ENCODE results near the gene THBD. TPM values are rescaled to one million over a fixed set of nuclear protein-coding genes. Genes with fewer than 3 reads are reported as not detected.

THBD gene
- total and polyA plus RNA-seq, 2 of the 4 experiments (the other 2 are of a cell fraction): 0.07 TPM; not detected in 1

DNA sequence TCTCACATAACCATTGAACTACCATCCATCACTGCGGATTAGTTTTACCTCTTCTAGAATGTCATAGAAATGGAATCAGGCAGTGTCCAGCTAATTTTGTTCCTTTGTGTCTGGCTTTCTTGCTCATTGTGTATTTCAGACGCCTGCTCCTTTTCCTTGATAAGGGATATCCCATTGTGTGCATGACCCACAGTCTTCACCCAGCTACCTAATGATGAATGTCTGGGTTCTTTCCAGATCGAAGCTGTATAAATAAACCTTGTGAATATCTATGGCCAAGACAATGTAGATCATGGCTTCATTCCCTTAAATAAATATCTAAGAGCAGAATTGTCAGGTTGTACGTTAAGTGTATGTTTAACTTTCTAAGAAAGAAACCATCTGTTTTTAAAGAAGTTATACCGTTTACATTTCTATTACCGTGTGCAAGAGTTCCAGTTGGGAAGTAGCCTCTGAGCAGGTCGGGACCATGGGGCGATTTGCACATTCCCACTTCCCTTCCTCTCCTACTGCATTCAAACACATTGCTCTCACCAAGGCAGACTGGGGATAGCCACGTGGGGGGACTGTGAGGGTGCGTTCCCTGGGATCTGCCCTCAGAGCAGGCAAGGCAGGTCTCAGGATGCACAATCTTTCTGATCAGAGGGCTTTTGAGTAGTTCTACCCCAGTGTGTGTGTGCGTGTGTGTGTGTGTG lies 23.6 kb upstream of the THBD start:
- no peak overlapping the region for H3K4me3 ChIP-seq (ENCODE audit: insufficient read depth, low read depth, low read length)
- WGBS, 2 experiments (ENCODE audit: extremely low coverage in 2 of 2, insufficient read length in 1 of 2): no CpG with 5 or more reads among the region's 11 CpGs
- H4K20me1 ChIP-seq (ENCODE audit: insufficient read depth, low read length): no peaks in the 10 kb centered on the region
- CTCF ChIA-PET: no interaction called here
- no peaks in the 10 kb centered on the region for H3K9me1 ChIP-seq (ENCODE audit: insufficient read depth, low read length)
- no peak overlapping the region for H3K4ac ChIP-seq (ENCODE audit: low read depth, low read length)
- no peak overlapping the region for H3K14ac ChIP-seq (replicated peaks; ENCODE audit: low read depth, low read length)
- no peaks in the 10 kb centered on the region for H3K4me1 ChIP-seq (ENCODE audit: control insufficient read depth, insufficient read depth, low read length)
- H3K27ac ChIP-seq (ENCODE audit: insufficient read depth, low read length): no peak overlapping the region
- H2AK5ac ChIP-seq (ENCODE audit: low read depth, low read length): no peak overlapping the region
- H3K9me3 ChIP-seq (ENCODE audit: control insufficient read depth, insufficient read depth, low read length): no peaks in the 10 kb centered on the region
- no peak overlapping the region for H2BK20ac ChIP-seq (ENCODE audit: low read depth, low read length)
- H3K4me2 ChIP-seq (ENCODE audit: low read depth, low read length): no peak overlapping the region
- no peak for ATAC-seq (ENCODE audit: low read depth)
- TF ChIP-seq POLR2A (IDR thresholded peaks at IDR 0.05; ENCODE audit: low read depth, low read length): no peak
- no peak for TF ChIP-seq SMC3 (IDR thresholded peaks at IDR 0.05; ENCODE audit: low read depth, low read length)
- TF ChIP-seq, protein P1, sequence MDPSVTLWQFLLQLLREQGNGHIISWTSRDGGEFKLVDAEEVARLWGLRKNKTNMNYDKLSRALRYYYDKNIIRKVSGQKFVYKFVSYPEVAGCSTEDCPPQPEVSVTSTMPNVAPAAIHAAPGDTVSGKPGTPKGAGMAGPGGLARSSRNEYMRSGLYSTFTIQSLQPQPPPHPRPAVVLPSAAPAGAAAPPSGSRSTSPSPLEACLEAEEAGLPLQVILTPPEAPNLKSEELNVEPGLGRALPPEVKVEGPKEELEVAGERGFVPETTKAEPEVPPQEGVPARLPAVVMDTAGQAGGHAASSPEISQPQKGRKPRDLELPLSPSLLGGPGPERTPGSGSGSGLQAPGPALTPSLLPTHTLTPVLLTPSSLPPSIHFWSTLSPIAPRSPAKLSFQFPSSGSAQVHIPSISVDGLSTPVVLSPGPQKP (IDR thresholded peaks at IDR 0.05; ENCODE audit: borderline replicate concordance, low read depth, low read length): no peak
- no peak for TF ChIP-seq FOS (IDR thresholded peaks at IDR 0.05; ENCODE audit: low read depth, low read length)
- TF ChIP-seq MAFK (IDR thresholded peaks at IDR 0.05; ENCODE audit: low read depth, low read length): no peak
- TF ChIP-seq, protein P2, sequence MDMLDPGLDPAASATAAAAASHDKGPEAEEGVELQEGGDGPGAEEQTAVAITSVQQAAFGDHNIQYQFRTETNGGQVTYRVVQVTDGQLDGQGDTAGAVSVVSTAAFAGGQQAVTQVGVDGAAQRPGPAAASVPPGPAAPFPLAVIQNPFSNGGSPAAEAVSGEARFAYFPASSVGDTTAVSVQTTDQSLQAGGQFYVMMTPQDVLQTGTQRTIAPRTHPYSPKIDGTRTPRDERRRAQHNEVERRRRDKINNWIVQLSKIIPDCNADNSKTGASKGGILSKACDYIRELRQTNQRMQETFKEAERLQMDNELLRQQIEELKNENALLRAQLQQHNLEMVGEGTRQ (IDR thresholded peaks at IDR 0.05; ENCODE audit: low read depth, low read length): no peak
- no peak for TF ChIP-seq MAZ (IDR thresholded peaks at IDR 0.05; ENCODE audit: borderline replicate concordance, low read depth, low read length)
- TF ChIP-seq NFE2L2 (IDR thresholded peaks at IDR 0.05; ENCODE audit: low read depth, low read length): no peak
- no peak for TF ChIP-seq MXI1 (IDR thresholded peaks at IDR 0.05; ENCODE audit: borderline replicate concordance, low read depth, low read length)
- in situ Hi-C loops (cut with MboI; ENCODE audit: low sequenced_read_pairs): no loop called here
- H2BK15ac ChIP-seq (ENCODE audit: low read depth, low read length): no peak overlapping the region
- no peak overlapping the region for H3K23ac ChIP-seq (ENCODE audit: low read depth, low read length)
- no peak overlapping the region for H2BK5ac ChIP-seq (ENCODE audit: low read depth, low read length, poor library complexity, severe bottlenecking)
- H3K56ac ChIP-seq (ENCODE audit: extremely low read depth, insufficient read depth, low read length): no peak overlapping the region
- H4K91ac ChIP-seq (ENCODE audit: insufficient read depth, low read depth, low read length): no peak overlapping the region
- H2AK9ac ChIP-seq (replicated peaks; ENCODE audit: low read depth, low read length, poor library complexity): no peak overlapping the region
- DNase-seq: no peak
- H4K8ac ChIP-seq (ENCODE audit: low read depth in 2 of 2, low read length in 2 of 2): no peak overlapping the region
- dilution Hi-C loops (cut with HindIII; ENCODE audit: low sequenced_read_pairs, unreplicated experiment): no loop called here
- no peak overlapping the region for H2BK120ac ChIP-seq (ENCODE audit: low read depth, low read length)
- no peaks in the 10 kb centered on the region for H3K79me1 ChIP-seq (ENCODE audit: low read depth in 1 of 2, low read length in 2 of 2)
- H3K36me3 ChIP-seq (ENCODE audit: control insufficient read depth, insufficient read depth, low read length): no peaks in the 10 kb centered on the region
- BruUV-seq (replicated peaks): no TSS peak
- intact Hi-C loops (cut with micrococcal nuclease): no loop called here
- H3K18ac ChIP-seq (ENCODE audit: low read depth, low read length): no peak overlapping the region
- no peak overlapping the region for H4K5ac ChIP-seq (ENCODE audit: low read depth, low read length)
- POLR2A ChIA-PET (ENCODE audit: unreplicated experiment): no interaction called here
- H2AFZ ChIP-seq (replicated peaks; ENCODE audit: low read length, poor library complexity): no peak overlapping the region
- H3K9ac ChIP-seq (ENCODE audit: low read depth, low read length): no peak overlapping the region
- peaks cover 13% of the 10 kb centered on the region for H3K27me3 ChIP-seq (ENCODE audit: control insufficient read depth, insufficient read depth, low read length)
